HEK293 (cell line): ENCODE results near the gene ADAMTSL4.
A peak's percentile ranks its signal among the peaks of the same experiment; 100 is the strongest.

Experiments used
- GLIS1 ChIP-seq: fragments of 450-650 bp; formaldehyde crosslinking; IDR thresholded peaks from 2 replicates; pipeline ENCODE4 v1.5.1; 2016; ENCODE audit warnings: missing biosample characterization, missing genetic modification characterization
- KLF1 ChIP-seq: fragments of 450-650 bp; formaldehyde crosslinking; IDR thresholded peaks from 2 replicates; pipeline ENCODE4 v1.5.1; 2016; ENCODE audit warnings: missing biosample characterization, missing genetic modification characterization
- OSR2 ChIP-seq: fragments of 450-650 bp; formaldehyde crosslinking; IDR thresholded peaks from 2 replicates; pipeline ENCODE4 v1.5.1; 2016; ENCODE audit warnings: missing biosample characterization, missing genetic modification characterization
- OVOL3 ChIP-seq: fragments of 450-650 bp; formaldehyde crosslinking; IDR thresholded peaks from 2 replicates; pipeline ENCODE4 v1.5.1; 2016; ENCODE audit warnings: missing biosample characterization, missing genetic modification characterization
- ZBTB8A ChIP-seq: fragments of 450-650 bp; formaldehyde crosslinking; IDR thresholded peaks from 2 replicates; pipeline ENCODE4 v1.5.1; 2016; ENCODE audit warnings: missing biosample characterization, missing genetic modification characterization
- ZFP3 ChIP-seq: fragments of 450-650 bp; formaldehyde crosslinking; IDR thresholded peaks from 2 replicates; pipeline ENCODE4 v1.5.1; 2016; ENCODE audit warnings: low read depth, missing biosample characterization, missing genetic modification characterization
- ZFP69B ChIP-seq: fragments of 450-650 bp; formaldehyde crosslinking; IDR thresholded peaks from 2 replicates; pipeline ENCODE4 v1.5.1; 2016; ENCODE audit warnings: missing biosample characterization, missing genetic modification characterization
- ZNF121 ChIP-seq: fragments of 450-650 bp; formaldehyde crosslinking; IDR thresholded peaks from 2 replicates; pipeline ENCODE4 v1.5.1; 2016; ENCODE audit warnings: missing biosample characterization, missing genetic modification characterization
- ZNF132 ChIP-seq: fragments of 450-650 bp; formaldehyde crosslinking; IDR thresholded peaks from 2 replicates; pipeline ENCODE4 v1.5.1; 2017; ENCODE audit warnings: missing biosample characterization, missing genetic modification characterization, borderline replicate concordance
- ZNF140 ChIP-seq: fragments of 450-650 bp; formaldehyde crosslinking; IDR thresholded peaks from 2 replicates; pipeline ENCODE4 v1.5.1; 2016; ENCODE audit warnings: missing biosample characterization, missing genetic modification characterization
- ZNF266 ChIP-seq: fragments of 450-650 bp; formaldehyde crosslinking; IDR thresholded peaks from 2 replicates; pipeline ENCODE4 v1.5.1; 2016; ENCODE audit warnings: missing biosample characterization, missing genetic modification characterization, low read depth
- ZNF302 ChIP-seq: fragments of 450-650 bp; formaldehyde crosslinking; IDR thresholded peaks from 2 replicates; pipeline ENCODE4 v1.5.1; 2016; ENCODE audit warnings: missing biosample characterization, missing genetic modification characterization, low read depth
- ZNF324 ChIP-seq: fragments of 450-650 bp; formaldehyde crosslinking; IDR thresholded peaks from 2 replicates; pipeline ENCODE4 v1.5.1; 2016; ENCODE audit warnings: missing biosample characterization, missing genetic modification characterization
- ZNF366 ChIP-seq: fragments of 450-650 bp; formaldehyde crosslinking; conservative IDR thresholded peaks from 2 replicates; pipeline ENCODE4 v1.5.1; 2016; ENCODE audit warnings: missing biosample characterization, missing genetic modification characterization
- ZNF473 ChIP-seq: fragments of 450-650 bp; formaldehyde crosslinking; IDR thresholded peaks from 2 replicates; pipeline ENCODE4 v1.5.1; 2017; ENCODE audit warnings: missing biosample characterization, missing genetic modification characterization
- ZNF530 ChIP-seq: fragments of 450-650 bp; formaldehyde crosslinking; IDR thresholded peaks from 2 replicates; pipeline ENCODE4 v1.5.1; 2016; ENCODE audit warnings: low read depth, missing biosample characterization, missing genetic modification characterization
- ZNF549 ChIP-seq: fragments of 450-650 bp; IDR thresholded peaks from 2 replicates; pipeline ENCODE4 v1.5.1; 2018; ENCODE audit warnings: missing biosample characterization, missing genetic modification characterization, mild to moderate bottlenecking, inconsistent platforms, moderate library complexity
- ZNF555 ChIP-seq: fragments of 450-650 bp; formaldehyde crosslinking; conservative IDR thresholded peaks from 2 replicates; pipeline ENCODE4 v1.5.1; 2017; ENCODE audit warnings: missing biosample characterization, mild to moderate bottlenecking, missing genetic modification characterization, inconsistent platforms
- ZNF596 ChIP-seq: fragments of 450-650 bp; IDR thresholded peaks from 2 replicates; pipeline ENCODE4 v1.5.0; 2018; ENCODE audit warnings: missing biosample characterization, mild to moderate bottlenecking, missing genetic modification characterization, moderate library complexity
- ZNF600 ChIP-seq: fragments of 450-650 bp; formaldehyde crosslinking; IDR thresholded peaks from 2 replicates; pipeline ENCODE4 v1.5.1; 2016; ENCODE audit warnings: missing biosample characterization, missing genetic modification characterization
- ZNF624 ChIP-seq: fragments of 450-650 bp; formaldehyde crosslinking; IDR thresholded peaks from 2 replicates; pipeline ENCODE4 v1.5.1; 2017; ENCODE audit warnings: missing biosample characterization, missing genetic modification characterization
- ZNF629 ChIP-seq: fragments of 450-650 bp; formaldehyde crosslinking; IDR thresholded peaks from 2 replicates; pipeline ENCODE4 v1.5.1; 2017; ENCODE audit warnings: missing biosample characterization, missing genetic modification characterization
- TF ChIP-seq, protein P1 (sequence below): fragments of 450-650 bp; formaldehyde crosslinking; IDR thresholded peaks from 2 replicates; pipeline ENCODE4 v1.5.1; 2016; ENCODE audit warnings: missing biosample characterization, missing genetic modification characterization
- TF ChIP-seq, protein P2 (sequence below): fragments of 450-650 bp; formaldehyde crosslinking; IDR thresholded peaks from 2 replicates; pipeline ENCODE4 v1.5.1; 2016; ENCODE audit warnings: missing biosample characterization, missing genetic modification characterization, borderline replicate concordance
- TF ChIP-seq, protein P3 (sequence below): fragments of 450-650 bp; formaldehyde crosslinking; IDR thresholded peaks from 2 replicates; pipeline ENCODE4 v1.5.1; 2016; ENCODE audit warnings: missing biosample characterization, missing genetic modification characterization
- TF ChIP-seq, protein P4 (sequence below): fragments of 450-650 bp; formaldehyde crosslinking; IDR thresholded peaks from 2 replicates; pipeline ENCODE4 v1.5.1; 2016; ENCODE audit warnings: missing biosample characterization, missing genetic modification characterization
- TF ChIP-seq, protein P5 (sequence below): fragments of 450-650 bp; formaldehyde crosslinking; IDR thresholded peaks from 2 replicates; pipeline ENCODE4 v1.5.1; 2016; ENCODE audit warnings: missing biosample characterization, missing genetic modification characterization

The ADAMTSL4 gene

DNA sequence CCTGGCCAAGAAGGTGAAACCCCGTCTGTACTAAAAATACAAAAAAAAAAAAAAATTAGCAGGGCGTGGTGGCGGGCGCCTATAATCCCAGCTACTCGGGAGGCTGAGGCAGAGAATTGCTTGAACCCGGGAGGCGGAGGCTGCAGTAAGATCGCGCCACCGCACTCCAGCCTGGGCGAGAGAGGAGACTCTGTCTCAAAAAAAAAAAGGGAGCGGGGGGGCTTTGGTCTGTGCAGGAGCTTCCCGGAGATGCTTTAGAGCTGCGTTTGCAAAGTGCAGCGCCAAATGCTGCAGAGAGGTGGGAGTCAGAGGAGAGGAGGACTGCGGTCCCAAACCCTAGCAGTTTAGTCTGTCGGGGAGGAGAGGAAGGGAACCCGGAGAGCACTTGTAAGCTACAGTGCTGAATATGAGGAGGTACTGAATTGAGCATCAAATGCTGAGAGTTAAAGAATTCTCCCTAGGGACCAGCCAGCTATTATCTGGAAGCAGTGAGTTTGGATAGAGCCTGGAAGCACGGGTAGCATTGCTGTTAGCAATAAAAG is 33.1 kb upstream of the ADAMTSL4 start (continued):
- TF ChIP-seq ZNF132 (tag by site-specific recombination) (no peak), ZNF266 (tag by site-specific recombination) (no peak), ZNF600 (tag by site-specific recombination) (no peak), ZNF629 (peak; percentile 21; the same call in 1 of the 2 replicates), OVOL3 (no peak), ZNF596 (tag by site-specific recombination) (no peak), ZFP69B (peak; percentile 5; the same call in 1 of the 2 replicates), ZNF302 (tag by site-specific recombination) (no peak), ZNF555 (no peak), ZNF530 (tag by site-specific recombination) (no peak), OSR2 (tag by site-specific recombination) (peak; percentile 83), ZNF140 (tag by site-specific recombination) (no peak), ZNF366 (tag by site-specific recombination) (peak; percentile 59; the same call in 1 of the 2 replicates), ZFP3 (tag by site-specific recombination) (no peak), ZNF549 (tag by site-specific recombination) (no peak), ZNF324 (tag by site-specific recombination) (no peak; the same call in 1 of the 2 replicates), ZNF473 (tag by site-specific recombination) (no peak), GLIS1 (tag by site-specific recombination) (no peak; the same call in 1 of the 2 replicates), ZBTB8A (tag by site-specific recombination) (peak; percentile 18; the same call in 1 of the 2 replicates), ZNF624 (tag by site-specific recombination) (no peak), ZNF121 (tag by site-specific recombination) (no peak), KLF1 (peak; percentile 47; the same call in 1 of the 2 replicates)
- TF ChIP-seq, protein P1, sequence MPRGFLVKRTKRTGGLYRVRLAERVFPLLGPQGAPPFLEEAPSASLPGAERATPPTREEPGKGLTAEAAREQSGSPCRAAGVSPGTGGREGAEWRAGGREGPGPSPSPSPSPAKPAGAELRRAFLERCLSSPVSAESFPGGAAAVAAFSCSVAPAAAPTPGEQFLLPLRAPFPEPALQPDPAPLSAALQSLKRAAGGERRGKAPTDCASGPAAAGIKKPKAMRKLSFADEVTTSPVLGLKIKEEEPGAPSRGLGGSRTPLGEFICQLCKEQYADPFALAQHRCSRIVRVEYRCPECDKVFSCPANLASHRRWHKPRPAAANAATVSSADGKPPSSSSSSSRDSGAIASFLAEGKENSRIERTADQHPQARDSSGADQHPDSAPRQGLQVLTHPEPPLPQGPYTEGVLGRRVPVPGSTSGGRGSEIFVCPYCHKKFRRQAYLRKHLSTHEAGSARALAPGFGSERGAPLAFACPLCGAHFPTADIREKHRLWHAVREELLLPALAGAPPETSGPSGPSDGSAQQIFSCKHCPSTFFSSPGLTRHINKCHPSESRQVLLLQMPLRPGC (tag by site-specific recombination) = no peak
- TF ChIP-seq, protein P2, sequence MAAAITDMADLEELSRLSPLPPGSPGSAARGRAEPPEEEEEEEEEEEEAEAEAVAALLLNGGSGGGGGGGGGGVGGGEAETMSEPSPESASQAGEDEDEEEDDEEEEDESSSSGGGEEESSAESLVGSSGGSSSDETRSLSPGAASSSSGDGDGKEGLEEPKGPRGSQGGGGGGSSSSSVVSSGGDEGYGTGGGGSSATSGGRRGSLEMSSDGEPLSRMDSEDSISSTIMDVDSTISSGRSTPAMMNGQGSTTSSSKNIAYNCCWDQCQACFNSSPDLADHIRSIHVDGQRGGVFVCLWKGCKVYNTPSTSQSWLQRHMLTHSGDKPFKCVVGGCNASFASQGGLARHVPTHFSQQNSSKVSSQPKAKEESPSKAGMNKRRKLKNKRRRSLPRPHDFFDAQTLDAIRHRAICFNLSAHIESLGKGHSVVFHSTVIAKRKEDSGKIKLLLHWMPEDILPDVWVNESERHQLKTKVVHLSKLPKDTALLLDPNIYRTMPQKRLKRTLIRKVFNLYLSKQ (tag by site-specific recombination) = no peak
- TF ChIP-seq, protein P3, sequence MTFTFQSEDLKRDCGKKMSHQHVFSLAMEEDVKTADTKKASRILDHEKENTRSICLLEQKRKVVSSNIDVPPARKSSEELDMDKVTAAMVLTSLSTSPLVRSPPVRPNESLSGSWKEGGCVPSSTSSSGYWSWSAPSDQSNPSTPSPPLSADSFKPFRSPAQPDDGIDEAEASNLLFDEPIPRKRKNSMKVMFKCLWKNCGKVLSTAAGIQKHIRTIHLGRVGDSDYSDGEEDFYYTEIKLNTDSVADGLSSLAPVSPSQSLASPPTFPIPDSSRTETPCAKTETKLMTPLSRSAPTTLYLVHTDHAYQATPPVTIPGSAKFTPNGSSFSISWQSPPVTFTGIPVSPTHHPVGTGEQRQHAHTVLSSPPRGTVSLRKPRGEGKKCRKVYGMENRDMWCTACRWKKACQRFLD = no peak
- TF ChIP-seq, protein P4, sequence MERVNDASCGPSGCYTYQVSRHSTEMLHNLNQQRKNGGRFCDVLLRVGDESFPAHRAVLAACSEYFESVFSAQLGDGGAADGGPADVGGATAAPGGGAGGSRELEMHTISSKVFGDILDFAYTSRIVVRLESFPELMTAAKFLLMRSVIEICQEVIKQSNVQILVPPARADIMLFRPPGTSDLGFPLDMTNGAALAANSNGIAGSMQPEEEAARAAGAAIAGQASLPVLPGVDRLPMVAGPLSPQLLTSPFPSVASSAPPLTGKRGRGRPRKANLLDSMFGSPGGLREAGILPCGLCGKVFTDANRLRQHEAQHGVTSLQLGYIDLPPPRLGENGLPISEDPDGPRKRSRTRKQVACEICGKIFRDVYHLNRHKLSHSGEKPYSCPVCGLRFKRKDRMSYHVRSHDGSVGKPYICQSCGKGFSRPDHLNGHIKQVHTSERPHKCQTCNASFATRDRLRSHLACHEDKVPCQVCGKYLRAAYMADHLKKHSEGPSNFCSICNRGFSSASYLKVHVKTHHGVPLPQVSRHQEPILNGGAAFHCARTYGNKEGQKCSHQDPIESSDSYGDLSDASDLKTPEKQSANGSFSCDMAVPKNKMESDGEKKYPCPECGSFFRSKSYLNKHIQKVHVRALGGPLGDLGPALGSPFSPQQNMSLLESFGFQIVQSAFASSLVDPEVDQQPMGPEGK (tag by site-specific recombination) = no peak
- TF ChIP-seq, protein P5, sequence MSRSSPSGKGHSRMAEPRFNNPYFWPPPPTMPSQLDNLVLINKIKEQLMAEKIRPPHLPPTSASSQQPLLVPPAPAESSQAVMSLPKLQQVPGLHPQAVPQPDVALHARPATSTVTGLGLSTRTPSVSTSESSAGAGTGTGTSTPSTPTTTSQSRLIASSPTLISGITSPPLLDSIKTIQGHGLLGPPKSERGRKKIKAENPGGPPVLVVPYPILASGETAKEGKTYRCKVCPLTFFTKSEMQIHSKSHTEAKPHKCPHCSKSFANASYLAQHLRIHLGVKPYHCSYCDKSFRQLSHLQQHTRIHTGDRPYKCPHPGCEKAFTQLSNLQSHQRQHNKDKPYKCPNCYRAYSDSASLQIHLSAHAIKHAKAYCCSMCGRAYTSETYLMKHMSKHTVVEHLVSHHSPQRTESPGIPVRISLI (tag by site-specific recombination) = peak; percentile 75
- TF ChIP-seq, all 188 proteins: peak for 26
